Activated effector memory CD4-positive, alpha-beta T cell treated with anti-CD3 and anti-CD28 coated beads, Interleukin-2, amount 50 U/mL, for 16 hours (primary cell): Measurements from ENCODE around the gene ASMTL.
"Not testable (repeated sequence)": the region's sequence is repeated elsewhere in the genome, so short reads cannot be mapped to it uniquely, and the experiment has no call there.

Experiments used
- DNase-seq: peaks from one replicate; pipeline ENCODE4 v3.0.0-alpha.2; 2020

The ASMTL gene

DNA sequence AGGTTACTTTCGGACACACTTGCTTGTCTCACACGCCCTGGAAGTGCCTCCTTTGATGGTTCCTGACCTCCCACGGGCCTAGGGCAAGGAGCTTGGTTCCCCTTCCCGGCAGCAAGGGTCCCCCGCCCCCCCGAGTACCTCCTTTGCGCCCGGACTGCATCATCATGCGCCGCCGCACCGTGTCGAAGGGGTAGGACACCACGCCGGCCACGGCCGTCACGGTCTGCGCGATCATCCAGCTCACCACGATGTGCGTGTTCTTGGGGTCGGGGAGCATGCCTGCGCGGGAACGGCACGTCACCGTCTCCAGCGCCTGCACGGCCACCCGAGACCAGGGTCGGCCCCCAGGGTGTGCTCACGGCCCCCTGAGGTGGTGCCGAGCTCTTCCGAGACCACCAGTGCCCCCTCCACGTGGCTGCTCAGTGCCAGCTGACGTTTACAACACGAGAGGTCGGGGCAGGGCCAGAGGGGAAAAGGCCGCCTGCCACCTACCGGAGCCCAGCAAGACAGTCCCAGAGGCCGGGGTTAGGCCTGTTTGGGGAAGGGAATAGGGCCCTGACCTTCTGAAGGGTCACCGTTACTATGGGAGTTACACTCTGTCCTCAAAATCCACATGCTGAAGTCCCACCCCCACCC is 65.5 kb downstream of the ASMTL start:
- peak; percentile 66 for DNase-seq

DNA sequence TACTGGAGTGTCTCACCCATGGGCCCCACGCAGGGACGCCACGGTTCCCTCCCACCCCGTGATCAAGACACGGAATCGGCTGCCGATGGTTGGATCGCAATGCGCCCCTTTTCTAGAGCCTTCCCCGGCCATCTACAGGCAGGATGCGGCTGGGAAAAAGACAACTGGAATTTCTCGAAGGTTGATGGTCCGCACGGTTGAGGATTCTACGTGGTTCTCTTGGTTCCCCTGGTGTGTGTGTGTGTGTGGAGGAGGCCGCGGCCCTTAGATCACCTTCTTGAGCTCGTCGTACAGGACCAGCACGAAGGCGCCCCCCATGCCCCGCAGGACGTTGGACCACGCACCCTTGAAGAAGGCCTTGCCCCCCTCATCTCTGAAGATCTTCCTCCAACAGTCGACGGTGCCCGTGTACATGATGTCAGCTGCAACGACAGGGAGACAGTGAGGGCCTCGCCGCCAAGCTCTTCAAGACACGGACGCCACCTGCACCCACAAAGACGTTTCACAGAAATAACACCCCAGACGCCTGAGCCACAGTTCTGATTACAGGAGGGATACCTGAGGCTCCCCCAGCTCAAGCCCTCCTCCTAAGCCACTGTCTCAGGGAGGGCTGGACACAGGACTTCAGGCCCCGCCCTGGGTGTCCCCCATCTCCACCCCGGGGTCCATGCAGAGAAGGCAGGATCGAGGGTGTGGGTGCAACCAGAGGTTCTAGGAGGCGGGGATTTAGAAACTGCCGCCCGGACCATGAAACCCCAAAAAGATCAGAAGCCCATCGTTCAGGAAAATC is 66.2 kb downstream of the ASMTL start:
- DNase-seq, result peak; percentile 62

DNA sequence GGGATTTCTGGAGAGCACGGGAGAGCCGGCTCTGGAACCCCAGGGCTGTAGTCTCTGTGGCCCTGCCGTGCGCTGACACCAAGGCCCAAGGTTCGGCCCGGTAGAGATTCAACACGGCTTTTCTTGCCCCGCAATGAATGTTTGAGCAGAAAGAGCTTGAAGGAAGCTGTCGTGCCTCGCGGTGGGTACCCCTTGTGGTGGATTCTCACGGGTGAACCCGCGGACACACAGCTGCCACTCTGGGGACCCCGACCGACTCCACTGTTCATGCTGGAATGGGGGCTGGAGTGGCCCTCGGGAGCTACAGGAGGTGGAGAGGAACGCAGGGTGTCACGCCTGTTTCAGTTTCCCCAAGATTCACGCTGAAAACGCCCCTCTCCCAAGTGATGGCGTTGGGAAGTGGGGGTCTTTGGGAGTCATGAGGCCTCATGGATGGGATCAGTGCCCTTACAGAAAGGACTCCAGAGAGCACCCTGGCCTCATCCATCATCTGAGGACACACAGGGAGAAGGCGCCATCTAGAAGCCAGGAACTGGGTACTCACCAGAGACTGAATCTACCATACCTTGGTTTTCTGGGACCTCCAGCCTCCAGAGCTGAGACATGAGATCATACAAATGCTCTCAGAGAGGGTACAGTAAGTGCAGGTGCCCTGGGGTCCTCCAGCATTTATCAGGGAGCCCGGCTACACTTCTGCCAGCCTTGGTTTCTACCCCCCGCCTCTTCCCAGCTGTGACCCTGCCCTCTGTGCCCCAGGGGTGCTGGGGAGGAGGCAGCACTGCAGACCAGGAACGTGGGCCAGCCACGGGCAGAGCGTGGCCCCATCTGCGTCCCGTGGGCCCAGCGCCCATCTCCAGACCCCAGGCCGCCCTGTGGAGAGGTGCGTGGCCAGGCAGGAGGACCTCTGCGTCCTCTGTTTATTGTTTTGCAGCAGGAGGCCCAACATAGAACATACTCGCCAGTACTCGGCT is 67.2 kb downstream of the ASMTL start:
- DNase-seq, result peak; percentile 62

DNA sequence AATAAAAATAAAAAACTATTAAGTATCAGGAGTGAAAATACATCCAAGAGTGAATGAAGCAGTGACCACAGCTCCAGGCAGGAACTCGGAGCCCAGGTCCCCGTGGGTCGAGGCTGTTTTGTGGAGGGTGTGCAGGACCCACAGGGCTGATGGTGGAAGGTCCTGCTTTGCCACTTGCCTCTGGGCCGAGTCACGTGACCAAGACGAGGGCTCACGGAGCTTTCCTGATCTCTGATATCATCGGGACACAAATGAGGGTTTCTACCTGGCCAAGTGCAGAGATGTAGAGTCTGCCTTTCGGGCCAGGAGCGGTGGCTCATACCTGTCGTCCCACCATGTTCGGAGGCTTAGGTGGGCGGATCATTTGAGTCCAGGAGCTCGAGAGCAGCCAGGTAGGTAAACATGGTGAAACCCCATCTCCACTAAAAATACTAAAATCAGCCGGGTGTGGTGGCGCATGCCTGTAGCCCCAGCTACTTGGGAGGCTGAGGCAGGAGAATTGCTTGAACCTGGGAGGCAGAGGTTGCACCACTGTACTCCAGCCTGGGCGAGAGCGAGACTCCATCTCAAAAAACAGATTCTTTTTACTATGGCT is 68.0 kb downstream of the ASMTL start:
- peak; percentile 62 for DNase-seq

DNA sequence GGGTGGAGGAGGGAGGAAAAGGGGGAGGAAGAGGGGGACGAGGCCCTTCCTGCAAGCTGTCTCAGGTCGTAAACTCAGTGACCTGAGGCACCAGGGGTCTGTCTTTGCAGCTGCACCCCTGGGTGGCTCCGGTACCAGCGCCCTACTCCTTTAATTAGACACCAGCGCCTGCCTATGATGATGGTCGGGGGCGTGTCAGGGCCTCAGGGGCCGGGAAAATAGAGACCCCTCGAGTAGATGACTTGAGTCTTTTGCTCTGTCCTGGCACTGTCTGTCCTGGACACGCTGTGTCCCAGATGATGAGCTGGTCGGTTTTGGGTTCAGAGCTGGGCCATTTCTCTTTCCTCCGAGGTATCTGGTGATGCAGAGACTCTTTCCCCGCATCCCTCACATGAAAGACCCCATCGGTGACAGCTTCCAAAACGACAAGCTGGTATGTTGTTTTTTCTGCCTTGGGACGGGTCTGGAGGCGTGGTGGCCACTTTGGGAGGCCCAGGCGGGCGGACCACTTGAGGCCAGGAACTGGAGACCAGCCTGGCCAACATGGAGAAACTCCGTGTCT is 72.0 kb downstream of the ASMTL start:
- DNase-seq, result peak; percentile 62

DNA sequence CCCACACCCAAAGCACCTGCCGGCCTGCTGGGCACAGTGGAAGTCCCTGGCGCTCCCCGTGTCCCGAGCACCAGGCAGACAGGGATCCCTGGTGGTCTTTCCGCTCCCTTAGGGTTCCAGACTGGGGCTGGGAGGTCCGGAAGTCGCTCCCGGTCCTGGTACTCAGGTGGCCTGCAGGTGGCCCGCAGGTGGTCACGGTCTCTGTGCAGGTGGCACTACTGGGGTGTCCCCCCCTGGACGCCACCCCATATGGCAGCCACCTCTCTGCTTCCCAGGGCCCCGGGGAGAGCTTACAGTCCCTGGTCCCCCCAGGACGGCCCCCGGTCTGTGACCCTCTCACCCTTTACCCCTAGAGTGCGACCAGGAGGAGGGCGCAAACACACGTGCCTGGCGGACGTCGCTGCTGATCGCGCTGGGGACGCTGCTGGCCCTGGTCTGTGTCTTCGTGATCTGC is 74.4 kb downstream of the ASMTL start:
- DNase-seq, result no peak

DNA sequence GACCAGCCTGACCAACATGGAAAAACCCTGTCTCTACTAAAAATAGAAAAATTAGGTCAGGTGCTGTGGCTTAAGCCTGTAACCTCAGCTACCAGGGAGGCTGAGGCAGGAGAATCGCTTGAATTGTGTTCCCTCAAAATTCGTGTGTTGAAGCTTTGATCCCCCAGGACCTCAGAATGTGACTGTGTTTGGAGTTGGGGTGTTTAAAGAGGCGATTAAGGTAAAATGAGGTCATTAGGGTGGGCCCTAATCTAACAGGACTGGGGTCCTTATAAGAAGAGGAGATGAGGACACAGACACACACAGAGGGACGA is 84.4 kb downstream of the ASMTL start:
- no peak for DNase-seq

DNA sequence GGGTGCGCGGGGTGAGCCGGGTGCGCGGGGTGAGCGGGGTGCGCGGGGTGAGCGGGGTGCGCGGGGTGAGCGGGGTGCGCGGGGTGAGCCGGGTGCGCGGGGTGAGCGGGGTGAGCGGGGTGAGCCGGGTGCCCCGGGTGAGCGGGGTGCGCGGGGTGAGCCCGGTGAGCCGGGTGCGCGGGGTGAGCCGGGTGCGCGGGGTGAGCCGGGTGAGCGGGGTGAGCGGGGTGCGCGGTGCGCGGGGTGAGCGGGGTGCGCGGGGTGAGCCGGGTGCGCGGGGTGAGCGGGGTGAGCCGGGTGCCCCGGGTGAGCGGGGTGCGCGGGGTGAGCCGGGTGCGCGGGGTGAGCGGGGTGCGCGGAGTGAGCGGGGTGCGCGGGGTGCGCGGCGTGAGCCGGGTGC is 86.3 kb downstream of the ASMTL start:
- not testable (repeated sequence) for DNase-seq

DNA sequence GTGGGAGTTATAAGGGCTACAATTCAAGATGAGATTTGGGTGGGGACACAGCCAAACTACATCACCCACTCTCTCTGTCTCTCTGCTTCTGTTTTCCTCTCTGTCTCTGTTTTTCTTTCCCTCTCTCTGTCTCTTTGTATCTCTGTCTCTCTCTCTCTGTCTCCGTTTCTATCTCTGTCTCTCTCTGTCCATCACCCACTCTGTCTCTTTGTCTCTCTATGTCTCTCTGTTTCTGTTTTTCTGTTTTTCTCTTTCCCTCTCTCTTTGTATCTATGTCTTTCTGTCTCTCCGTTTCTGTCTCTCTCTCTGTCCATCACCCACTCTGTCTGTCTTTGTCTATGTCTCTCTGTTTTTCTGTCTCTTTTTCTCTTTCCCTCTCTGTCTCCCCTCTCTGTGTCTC is 90.8 kb downstream of the ASMTL start:
- DNase-seq, result no peak

DNA sequence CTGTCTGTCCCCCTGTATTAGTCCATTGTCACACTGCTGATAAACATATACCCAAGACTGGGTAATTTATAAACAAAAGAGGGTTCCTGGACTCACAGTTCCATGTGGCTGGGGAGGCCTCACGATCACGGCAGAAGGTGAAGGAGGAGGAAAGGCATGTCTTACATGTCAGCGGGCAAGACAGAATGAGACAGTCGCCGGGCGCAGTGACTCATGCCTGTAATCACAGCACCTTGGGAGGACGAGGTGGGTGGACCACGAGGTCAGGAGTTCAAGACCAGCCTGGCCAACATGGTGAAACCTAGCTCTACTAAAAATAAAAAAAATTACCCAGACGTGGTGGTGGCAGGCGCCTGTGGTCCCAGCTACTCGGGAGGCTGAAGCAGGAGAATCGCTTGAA is 91.4 kb downstream of the ASMTL start:
- no peak for DNase-seq

DNA sequence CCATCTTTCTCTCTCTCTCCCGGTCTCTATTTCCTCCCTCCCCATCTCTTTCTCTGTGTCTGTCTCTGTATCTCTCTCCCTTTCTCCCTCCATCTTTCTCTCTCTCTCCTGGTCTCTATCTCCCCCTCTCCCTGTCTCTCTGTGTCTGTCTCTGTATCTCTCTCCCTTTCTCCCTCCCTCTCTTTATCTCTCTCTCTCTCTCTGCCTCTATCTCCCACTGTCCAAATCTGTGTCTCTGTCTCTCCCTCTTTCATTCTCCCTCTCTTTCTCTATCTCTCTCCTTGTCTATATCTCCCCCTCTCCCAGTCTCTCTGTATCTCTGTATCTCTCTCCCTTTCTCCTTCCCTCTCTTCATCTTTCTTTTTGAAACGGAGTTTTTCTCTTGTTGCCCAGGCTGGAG is 92.5 kb downstream of the ASMTL start:
- no peak for DNase-seq

DNA sequence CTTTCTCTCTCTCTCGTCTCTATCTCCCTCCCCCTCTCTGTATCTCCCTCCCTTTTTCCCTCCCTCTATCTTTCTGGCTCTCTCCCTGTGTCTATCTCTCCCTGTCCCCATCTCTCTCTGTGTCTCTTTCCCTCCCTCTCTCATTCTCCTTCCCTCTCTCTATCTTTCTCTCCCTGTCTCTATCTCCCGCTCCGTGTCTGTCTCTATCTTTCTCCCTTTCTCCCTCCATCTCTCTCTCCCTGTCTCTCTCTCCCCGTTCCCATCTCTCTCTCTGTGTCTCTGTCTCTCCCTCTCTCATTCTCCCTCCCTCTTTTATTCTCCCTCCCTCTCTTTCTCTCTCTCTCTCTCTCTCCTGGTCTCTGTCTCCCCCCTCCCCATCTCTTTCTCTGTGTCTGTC is 93.2 kb downstream of the ASMTL start:
- DNase-seq, result no peak

DNA sequence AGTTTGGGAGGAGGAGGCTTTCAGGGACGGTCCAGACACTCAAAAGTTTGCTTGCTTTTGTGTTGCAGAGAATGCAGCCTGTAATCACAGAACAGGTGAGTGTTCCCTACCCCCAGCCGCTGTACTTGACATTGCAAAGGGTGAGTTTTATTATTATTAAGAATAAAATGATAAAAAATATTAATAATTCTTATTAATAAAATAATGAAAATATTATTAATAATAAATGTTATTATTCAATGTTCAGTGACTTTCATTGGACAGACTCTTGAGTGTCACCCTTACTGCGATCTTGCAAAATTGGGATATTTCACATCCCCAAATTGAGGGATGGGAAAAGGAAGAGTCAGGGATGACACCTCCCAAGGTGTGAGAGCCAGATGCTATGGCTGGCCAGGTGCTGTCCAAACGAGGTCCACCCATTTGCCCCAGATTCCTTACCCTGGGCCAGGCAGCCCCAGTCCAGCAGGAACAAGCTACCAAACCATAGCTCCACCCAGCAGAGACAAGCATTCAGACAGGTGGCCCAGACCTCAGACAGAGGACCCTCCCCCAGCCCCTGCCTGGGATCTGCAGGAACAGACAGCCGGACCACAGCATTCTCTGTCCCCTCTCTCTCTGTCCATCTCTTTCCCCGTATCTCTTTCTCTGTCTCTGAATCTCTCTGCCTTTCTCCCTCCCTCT is 93.8 kb downstream of the ASMTL start:
- DNase-seq, result no peak

DNA sequence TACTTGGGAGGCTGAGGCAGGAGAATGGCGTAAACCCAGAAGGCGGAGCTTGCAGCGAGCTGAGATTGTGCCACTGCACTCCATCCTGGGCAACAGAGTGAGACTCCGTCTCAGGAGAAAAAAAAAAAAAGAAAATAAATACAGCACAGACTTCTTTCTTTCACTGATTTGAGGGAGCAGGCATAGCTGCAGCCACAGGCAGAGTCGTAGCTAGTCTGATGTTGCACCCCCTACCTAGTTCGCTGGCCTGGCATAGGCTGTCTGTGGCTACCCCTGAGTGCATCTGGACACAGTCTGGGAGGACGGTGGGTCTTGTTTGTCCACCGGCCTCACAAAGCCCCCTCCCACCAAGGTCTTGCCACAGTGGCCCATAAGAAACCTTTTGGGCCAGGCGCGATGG is 94.7 kb downstream of the ASMTL start:
- DNase-seq, result no peak

DNA sequence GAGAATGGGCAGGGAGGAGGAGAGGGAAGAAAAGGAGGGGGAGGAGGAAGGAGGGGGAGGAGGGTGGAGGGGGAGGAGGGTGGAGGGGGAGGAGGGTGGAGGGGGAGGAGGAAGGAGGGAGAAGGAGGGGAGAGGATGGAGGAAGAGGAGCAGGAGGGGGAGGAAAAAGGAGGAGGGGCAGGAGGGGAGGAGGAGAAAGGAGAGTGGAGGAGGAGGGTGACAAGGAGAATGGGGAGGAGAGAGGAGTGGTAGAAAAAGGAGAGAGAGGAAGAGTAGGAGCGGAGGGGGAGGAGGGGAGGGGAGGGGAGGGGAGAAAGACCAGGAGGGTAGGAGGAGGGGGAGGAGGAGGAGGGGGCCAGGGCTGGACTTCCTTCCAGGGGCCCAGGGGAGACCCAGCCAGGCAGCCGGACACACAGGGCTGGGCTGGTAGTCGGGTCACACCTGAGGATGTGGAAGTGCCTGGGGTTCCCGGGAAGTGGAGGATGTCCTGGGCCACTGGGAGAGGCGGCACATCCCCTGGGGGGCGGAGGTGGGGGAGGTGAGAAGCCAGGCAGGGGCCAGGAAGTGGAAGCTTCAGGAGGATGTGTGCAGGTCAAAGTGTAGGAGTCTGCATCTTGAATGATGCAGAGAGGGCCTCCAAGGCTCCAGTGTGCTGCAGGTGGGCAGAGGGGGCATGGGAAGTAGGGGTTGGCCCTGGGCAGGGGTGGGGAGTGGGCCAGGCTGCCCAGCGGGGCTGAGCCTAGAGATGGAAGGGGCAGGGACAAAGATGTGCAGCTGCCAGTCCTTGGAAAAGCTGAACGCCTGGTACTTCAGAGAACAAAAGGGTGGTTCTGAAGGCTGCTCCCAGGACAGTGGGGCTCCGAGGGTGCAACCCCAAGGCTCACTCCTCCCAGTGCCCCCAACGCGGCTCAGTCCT is 97.3 kb downstream of the ASMTL start:
- no peak for DNase-seq

DNA sequence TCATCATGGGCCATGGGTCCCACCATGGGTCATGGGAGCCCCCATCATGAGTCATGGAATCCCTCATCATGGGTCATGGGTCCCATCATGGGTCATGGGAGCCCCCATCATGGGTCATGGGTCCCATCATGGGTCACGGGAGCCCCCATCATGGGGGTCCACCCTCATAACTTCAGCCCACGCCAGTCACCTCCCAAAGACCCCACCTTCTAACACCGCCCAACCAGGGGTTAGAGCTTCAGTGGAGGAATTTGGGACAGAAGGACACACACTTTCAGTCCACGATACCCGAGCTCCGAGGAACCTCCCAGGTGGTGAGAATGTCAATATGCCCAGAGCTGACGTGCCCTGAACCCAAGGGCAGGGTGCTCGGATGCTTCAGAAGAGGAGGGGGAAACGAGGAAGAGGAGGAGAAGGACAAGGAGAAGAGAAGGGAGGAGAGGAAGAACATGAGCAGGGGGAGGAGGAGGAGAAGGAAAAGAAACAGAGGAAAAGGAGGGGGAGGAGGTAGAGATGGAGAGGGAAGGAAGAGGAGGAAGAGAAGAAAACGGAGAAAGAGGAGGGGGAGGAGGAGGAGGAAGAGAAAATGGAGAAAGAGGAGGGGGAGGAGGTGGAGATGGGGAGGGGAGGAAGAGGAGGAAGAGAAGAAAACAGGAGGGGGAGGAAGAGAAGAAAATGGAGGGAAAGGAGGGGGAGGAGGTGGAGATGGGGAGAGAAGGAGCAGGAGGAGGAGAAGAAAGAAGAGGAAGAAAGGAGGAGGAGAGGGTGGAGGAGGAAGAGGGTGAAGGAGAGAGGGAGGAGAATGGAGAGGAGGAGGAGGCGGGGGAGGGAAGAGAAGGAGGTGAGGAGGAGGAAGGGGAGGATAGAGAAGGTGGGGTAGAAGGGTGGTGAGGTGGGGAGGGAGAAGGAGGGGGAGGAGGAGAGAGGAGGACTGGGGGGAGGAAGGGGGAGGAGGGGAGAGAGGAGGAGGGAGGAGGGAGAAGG is 98.4 kb downstream of the ASMTL start:
- no peak for DNase-seq
